Measurements from ENCODE around the gene ULK2. TPM values are rescaled to one million over a fixed set of nuclear protein-coding genes. Genes with fewer than 3 reads are reported as not detected.

The ULK2 gene
- total and polyA plus RNA-seq, 2 of the 13 experiments (the other 11 are each of a cell fraction or from before 2014, with no cell fraction given) = 0.01 TPM; not detected in 1

- H3K4me2 ChIP-seq (ENCODE audit: low read depth, low read length) = no peak overlapping the region
- ATAC-seq = no peak
- intact Hi-C loops (cut with micrococcal nuclease; ENCODE audit: unreplicated experiment) (no loop called here), in situ Hi-C loops (cut with HindIII; ENCODE audit: extremely low pct_ligation_motif_present, low pct_unique_long_range_greater_than_20kb) (no loop called here)
- 0% methylated on average over 3 of the region's 3 CpGs for WGBS (ENCODE audit: low lambda C conversion rate)
- no TSS peak for BruUV-seq (replicated peaks)
- TF ChIP-seq IKZF5 (CRISPR knock-in tag; IDR thresholded peaks at IDR 0.05) = no peak
- TF ChIP-seq TFAP4 (IDR thresholded peaks at IDR 0.05; ENCODE audit: borderline replicate concordance, low read depth) = peak; percentile 31; the same call in 1 of the 2 replicates
- TF ChIP-seq STAG1 (CRISPR knock-in tag; IDR thresholded peaks at IDR 0.05) = peak; percentile 51
- TF ChIP-seq FOXA3 (CRISPR knock-in tag; IDR thresholded peaks at IDR 0.05) = 0 out of 2 replicates have a peak, but pooled peaks have one; percentile 10
- peak; percentile 47 for TF ChIP-seq CTCF (CRISPR knock-in tag; IDR thresholded peaks at IDR 0.05)
- TF ChIP-seq GLI4 (CRISPR knock-in tag; IDR thresholded peaks at IDR 0.05; ENCODE audit: borderline replicate concordance) = no peak
- no peak for TF ChIP-seq FOXA1 (IDR thresholded peaks at IDR 0.05)
- peak; percentile 62 for TF ChIP-seq FOXA1 (CRISPR knock-in tag; IDR thresholded peaks at IDR 0.05)
- ChIA-PET POLR2A (no interaction called here), CTCF (ENCODE audit: low intra/inter-chr PET ratio, low total read pairs) (no interaction called here)
- no peak for FAIRE-seq
- no peaks in the 10 kb centered on the region for H3K79me2 ChIP-seq (ENCODE audit: insufficient read depth, low read length)
- H3K27ac ChIP-seq (ENCODE audit: extremely low read length, insufficient read depth, low read length) = no peak overlapping the region
- H2AFZ ChIP-seq (ENCODE audit: low read length) = no peak overlapping the region
- no peak for DNase-seq (ENCODE audit: low spot score)
- no peak overlapping the region for H3K9ac ChIP-seq (ENCODE audit: insufficient read depth, low read depth, low read length)
- no peaks in the 10 kb centered on the region for H3K9me3 ChIP-seq (ENCODE audit: low read length)
- no peaks in the 10 kb centered on the region for H3K36me3 ChIP-seq (replicated peaks in 1 of 2; ENCODE audit: control insufficient read depth in 1 of 2, insufficient read depth in 2 of 2, low read length in 2 of 2)
- no peaks in the 10 kb centered on the region for H4K20me1 ChIP-seq (ENCODE audit: insufficient read depth, low read length)
- H3K27me3 ChIP-seq (ENCODE audit: control insufficient read depth in 1 of 2, insufficient read depth in 2 of 2, low read length in 2 of 2) = no peaks in the 10 kb centered on the region
- H3K4me3 ChIP-seq (replicated peaks in 1 of 3; ENCODE audit: insufficient read depth in 1 of 3, low read depth in 2 of 3, low read length in 3 of 3) = no peak overlapping the region
- no peaks in the 10 kb centered on the region for H3K4me1 ChIP-seq (ENCODE audit: insufficient read depth, low read length)
Measured at GRCh38 chr17:19812407-19812806, 55.3 kb downstream of the ULK2 start.

Data from HepG2 (cell line).